ENCODE measurements around the gene PTPN3.
"Not testable (repeated sequence)": the region's sequence is repeated elsewhere in the genome, so short reads cannot be mapped to it uniquely, and the experiment has no call there.

The PTPN3 gene, protein sequence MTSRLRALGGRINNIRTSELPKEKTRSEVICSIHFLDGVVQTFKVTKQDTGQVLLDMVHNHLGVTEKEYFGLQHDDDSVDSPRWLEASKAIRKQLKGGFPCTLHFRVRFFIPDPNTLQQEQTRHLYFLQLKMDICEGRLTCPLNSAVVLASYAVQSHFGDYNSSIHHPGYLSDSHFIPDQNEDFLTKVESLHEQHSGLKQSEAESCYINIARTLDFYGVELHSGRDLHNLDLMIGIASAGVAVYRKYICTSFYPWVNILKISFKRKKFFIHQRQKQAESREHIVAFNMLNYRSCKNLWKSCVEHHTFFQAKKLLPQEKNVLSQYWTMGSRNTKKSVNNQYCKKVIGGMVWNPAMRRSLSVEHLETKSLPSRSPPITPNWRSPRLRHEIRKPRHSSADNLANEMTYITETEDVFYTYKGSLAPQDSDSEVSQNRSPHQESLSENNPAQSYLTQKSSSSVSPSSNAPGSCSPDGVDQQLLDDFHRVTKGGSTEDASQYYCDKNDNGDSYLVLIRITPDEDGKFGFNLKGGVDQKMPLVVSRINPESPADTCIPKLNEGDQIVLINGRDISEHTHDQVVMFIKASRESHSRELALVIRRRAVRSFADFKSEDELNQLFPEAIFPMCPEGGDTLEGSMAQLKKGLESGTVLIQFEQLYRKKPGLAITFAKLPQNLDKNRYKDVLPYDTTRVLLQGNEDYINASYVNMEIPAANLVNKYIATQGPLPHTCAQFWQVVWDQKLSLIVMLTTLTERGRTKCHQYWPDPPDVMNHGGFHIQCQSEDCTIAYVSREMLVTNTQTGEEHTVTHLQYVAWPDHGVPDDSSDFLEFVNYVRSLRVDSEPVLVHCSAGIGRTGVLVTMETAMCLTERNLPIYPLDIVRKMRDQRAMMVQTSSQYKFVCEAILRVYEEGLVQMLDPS

DNA sequence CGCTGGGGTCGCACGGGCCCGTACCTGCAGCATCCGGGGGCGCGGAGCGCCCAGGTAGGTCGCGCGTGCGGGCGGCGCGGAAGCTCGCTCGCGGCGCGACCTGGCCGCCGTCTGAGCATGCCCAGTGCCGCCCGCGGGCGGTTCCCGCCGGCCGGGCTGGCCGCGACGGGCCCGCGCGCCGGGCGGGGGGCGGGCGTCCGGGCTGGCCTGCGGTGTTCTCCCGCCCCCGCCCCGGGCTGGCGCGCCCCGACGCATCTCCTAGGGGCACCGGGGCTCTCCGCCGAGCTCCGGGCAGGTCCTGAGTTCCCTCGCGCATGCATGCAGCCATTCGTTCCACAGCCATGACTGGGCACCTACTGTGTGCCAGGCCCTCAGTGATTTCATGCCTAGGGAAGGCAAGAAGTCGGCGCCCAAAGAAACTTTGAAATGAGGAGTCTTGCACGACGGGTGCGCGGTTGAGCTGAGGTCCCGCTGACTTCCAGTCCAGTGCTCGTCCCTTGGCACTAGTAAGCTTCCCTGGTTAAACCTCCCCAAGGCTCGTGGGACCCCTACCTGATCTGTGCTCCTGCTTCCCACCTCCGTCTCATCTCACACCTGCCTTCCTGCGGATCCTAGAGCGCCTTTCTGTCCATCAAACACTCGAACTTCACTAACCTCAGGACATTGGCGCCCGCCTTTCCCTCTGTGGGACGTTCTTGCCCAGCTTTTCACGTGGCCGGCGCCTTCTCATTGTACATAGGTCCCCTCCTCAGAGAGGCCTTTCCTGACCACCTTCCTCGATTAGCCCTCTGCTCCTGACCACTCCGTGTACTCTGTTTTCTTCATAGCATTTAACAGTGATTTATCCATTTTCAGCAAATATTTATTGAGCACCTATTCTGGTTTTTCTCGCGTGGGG lies at the start of gene PTPN3:
TSS of gene PTPN3 (minus strand) at position 113 of the 898 bp plus-strand sequence. CDS start 34,873 bp downstream, outside the sequence.
- no peak for FAIRE-seq
- peak; percentile 82 for DNase-seq (ENCODE audit: low spot score)

DNA sequence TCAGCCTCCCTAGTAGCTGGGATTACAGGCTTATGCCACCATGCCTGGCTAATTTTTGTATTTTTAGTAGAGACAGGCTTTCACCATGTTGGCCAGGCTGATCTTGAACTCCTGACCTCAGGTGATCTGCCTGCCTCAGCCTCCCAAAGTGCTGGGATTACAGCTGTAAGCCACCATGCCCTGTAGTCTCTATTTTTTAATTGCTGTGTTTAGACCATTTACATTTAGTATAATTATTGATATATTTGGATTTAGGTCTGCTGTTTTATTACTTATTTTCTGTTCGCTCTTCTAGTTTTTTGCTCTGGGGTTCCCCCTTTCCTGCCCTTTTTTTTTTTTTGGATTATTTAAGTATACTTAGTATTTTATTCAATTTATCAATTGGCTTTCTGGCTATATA lies 46.8 kb upstream of the PTPN3 start:
- not testable (repeated sequence) for FAIRE-seq; DNase-seq (ENCODE audit: low spot score)

DNA sequence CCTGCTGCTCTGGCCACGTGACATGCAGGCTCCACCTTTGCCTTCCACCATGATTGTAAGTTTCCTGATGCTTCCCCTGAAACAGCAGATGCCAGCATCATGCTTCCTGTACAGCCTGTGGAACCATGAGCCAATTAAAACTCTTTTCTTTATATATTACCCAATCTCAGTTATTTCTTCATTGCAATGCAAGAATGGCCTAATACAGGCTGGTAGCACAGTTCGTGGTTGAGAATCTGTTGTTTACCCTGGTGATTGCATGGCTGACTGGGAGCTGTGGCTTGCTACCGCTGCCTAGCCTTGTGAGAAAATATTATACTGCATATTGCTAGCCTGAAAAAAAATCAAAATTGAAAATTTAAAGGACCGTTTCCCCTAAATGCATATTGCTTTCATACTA lies 44.8 kb upstream of the PTPN3 start:
- FAIRE-seq (no peak), DNase-seq (ENCODE audit: low spot score) (no peak)

- no peak for DNase-seq (ENCODE audit: low spot score)
- FAIRE-seq = no peak
These were observed 40.2 kb upstream of the PTPN3 start for GRCh38 chr9:109538346-109538745.

GRCh38 chr9:109537288-109537687 lies 39.2 kb upstream of the PTPN3 start:
- FAIRE-seq = no peak
- no peak for DNase-seq (ENCODE audit: low spot score)

GRCh38 chr9:109536859-109537258 lies 38.8 kb upstream of the PTPN3 start:
- no peak for FAIRE-seq
- DNase-seq (ENCODE audit: low spot score) = no peak

GRCh38 chr9:109535365-109535764 lies 37.3 kb upstream of the PTPN3 start:
- DNase-seq (ENCODE audit: low spot score) = no peak
- FAIRE-seq = no peak

- FAIRE-seq = no peak
- no peak for DNase-seq (ENCODE audit: low spot score)
These were observed 36.0 kb upstream of the PTPN3 start for GRCh38 chr9:109534151-109534550.

DNA sequence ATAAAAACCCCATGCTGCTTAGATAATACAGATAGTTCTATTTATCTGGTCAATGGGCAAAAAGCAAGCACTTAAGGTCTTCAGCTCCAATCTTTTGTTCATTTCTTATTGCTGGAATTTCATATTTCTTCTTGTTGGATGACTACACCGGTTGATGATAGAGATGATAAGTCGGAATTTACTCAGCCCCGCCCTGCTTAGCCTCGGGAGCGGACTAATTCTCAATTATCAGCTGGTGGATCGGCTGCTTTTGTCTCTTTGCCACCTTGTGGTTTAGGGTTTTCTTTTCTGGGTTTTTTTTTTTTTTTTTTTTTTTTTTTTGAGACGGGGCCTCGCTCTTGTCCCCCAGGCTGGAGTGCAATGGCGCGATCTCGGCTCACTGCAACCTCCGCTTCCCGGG lies 34.5 kb upstream of the PTPN3 start:
- not testable (repeated sequence) for DNase-seq (ENCODE audit: low spot score); FAIRE-seq

GRCh38 chr9:109522106-109522505 lies 24.0 kb upstream of the PTPN3 start:
- DNase-seq (ENCODE audit: low spot score) = no peak
- no peak for FAIRE-seq

GRCh38 chr9:109520475-109521132 lies 22.5 kb upstream of the PTPN3 start:
- DNase-seq (ENCODE audit: low spot score) (peak; percentile 75), FAIRE-seq (no peak)

DNA sequence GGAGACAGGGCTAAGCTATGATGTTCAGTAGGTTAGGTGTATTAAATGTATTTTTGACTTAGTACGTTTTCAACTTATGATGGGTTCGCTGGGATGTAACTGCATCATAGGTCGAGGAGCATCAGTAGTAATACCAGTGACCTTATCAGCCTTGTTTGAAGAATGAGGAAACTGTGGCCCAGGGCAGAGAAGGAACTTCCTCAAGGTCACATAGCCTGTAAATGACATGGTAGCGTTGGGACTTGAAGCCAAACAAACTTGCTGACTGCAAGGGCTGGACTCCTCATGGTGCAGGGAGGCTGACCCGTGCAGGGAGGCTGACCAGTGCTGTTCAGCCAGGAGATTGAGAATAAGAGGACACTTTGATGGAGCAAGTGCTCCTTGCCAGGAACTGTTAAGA lies 21.3 kb upstream of the PTPN3 start:
- FAIRE-seq = no peak
- DNase-seq (ENCODE audit: low spot score) = no peak

DNA sequence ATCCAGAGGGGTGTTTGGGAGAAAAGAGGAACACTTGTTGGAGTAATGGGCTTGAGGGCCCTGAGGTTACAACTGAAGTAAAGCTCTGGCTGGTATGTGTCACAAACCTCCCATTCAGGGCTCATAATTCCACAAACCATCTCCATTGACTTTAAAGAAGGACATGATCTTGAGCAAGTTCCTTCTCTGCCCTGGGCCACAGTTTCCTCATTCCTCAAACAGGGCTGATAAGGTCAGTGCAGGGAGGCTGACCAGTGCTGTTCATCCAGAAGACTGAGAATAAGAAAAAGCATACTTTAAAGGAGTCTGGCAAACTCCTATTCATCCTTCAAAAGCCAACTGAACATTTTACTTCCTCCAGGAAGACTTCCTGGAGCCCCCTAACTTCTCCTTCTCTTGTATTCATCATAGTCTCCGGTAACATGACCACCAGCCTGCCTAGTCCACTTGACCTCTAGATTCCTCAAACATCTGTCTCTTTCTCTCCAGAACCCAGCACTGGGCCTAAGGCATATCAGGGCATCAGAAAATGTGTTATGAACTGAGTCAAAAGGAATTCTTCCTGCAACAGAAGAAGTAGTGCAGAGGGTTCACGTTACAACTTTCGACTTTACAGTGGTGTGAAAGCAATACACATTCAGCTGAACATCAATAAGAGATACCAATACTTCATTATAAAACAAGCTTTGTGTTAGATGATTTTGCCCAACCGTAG lies 20.7 kb upstream of the PTPN3 start:
- no peak for DNase-seq (ENCODE audit: low spot score)
- FAIRE-seq = no peak

DNA sequence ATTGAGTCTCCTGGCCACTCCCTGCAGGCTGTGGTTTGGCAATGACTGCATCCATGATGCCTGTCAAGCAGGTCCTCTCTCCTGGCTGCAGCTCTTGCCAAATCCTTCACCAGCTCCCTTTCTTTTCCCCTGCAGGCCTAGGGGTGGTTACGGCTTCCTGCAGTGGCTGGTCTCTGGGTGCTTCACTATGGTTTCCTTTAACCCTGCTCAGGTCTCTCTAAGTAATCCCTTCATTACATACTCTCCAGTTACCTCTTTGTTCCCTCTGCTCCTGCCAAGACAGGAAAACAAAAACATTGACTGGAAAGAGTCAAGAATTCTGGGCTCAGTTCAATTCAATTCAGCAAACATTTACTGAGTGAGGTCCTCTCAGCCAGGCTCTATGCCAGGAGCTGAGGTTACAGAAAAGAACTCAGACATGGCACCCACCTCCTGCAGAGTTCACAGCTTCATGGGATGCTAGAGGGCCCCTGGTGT lies 19.8 kb upstream of the PTPN3 start:
- FAIRE-seq = no peak
- DNase-seq (ENCODE audit: low spot score) = no peak

- FAIRE-seq (no peak), DNase-seq (ENCODE audit: low spot score) (no peak)
These were observed 15.8 kb upstream of the PTPN3 start for GRCh38 chr9:109513871-109514270.

- DNase-seq (ENCODE audit: low spot score) (no peak), FAIRE-seq (no peak)
These were observed 14.2 kb upstream of the PTPN3 start for GRCh38 chr9:109512170-109512756.

GRCh38 chr9:109510506-109510905 lies 12.4 kb upstream of the PTPN3 start:
- no peak for FAIRE-seq
- no peak for DNase-seq (ENCODE audit: low spot score)

DNA sequence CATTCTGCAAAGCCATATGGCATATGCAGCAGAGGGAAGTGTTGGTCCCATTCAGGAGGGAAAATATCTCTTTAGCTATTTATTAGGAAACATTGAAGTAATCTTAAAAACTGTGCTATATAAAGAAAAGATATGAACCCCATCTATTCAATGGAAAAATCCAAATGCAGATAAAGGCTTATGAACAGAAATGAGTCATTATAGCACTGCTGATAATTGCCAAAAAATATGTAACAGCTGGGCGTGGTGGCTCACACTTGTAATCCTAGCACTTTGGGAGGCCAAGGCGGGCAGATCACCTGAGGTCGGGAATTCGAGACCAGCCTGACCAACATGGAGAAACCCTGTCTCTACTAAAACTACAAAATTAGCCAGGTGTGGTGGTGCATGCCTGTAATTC lies 11.9 kb upstream of the PTPN3 start:
- DNase-seq (ENCODE audit: low spot score); FAIRE-seq: not testable (repeated sequence)

DNA sequence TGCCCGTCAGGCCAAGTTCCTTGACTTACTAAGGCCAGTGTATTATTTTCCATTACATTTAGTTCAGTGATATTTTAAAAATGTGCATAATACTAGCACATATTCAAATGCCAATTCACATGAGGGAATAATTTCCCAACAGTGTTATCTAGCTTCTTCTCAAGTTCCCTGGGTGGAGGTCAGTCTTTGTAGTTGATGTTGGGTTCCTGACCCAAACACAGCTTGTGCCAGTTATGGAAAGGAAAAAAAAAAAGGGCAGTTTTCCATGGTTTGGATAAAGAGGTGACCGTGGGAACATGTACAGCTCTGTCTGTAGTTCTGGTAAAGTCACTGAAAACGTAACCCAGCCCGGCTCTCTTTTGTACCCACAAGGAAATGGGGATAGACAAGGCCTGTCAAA lies 11.5 kb upstream of the PTPN3 start:
- DNase-seq (ENCODE audit: low spot score) (no peak), FAIRE-seq (no peak)
